Gastrocnemius medialis (tissue), 4 donors: Measurements from ENCODE around the gene SLCO3A1. TPM values are rescaled to one million over a fixed set of nuclear protein-coding genes. Genes with fewer than 3 reads are reported as not detected.

Experiments
- ATAC-seq, 2 donors: fragments of 150-250 bp; one replicate each; pipeline ENCODE4 v1.9.1; 2016
- DNase-seq, 2 donors: peaks; one replicate each; pipeline ENCODE4 v3.0.0-alpha.2; 2019
- H3K27ac ChIP-seq, 4 donors: fragments of 200-600 bp; sonication (generic); 1 replicate in 1 of 4; 2 replicates in 3 of 4; pipeline ENCODE4 v1.5.1; 2016 to 2018; ENCODE audit warnings: mild to moderate bottlenecking in 2 of 4, moderate library complexity in 1 of 4
- H3K27me3 ChIP-seq, 3 donors: fragments of 200-600 bp; sonication (generic) in 2 of 3; 1 replicate in 1 of 3; 2 replicates in 2 of 3; pipeline versions ENCODE4 v1.5.1 to v1.6.0; 2016 to 2019; ENCODE audit warnings: mild to moderate bottlenecking in 1 of 3, moderate library complexity in 1 of 3
- H3K36me3 ChIP-seq, 2 donors: fragments of 200-600 bp; sonication (generic) in 1 of 2; one replicate each; pipeline ENCODE4 v1.5.1; 2017 to 2018
- H3K4me1 ChIP-seq, 2 donors: fragments of 200-600 bp; sonication (generic) in 1 of 2; one replicate each; pipeline ENCODE4 v1.5.1; 2016 to 2017; ENCODE audit warnings: mild to moderate bottlenecking in 2 of 2
- H3K4me3 ChIP-seq, 4 donors: fragments of 200-600 bp; sonication (generic) in 3 of 4; 1 replicate in 1 of 4; 2 replicates in 3 of 4; pipeline ENCODE4 v1.5.1; 2016 to 2019; ENCODE audit warnings: mild to moderate bottlenecking in 2 of 4
- H3K9me3 ChIP-seq, 3 donors: fragments of 200-600 bp; sonication (generic) in 2 of 3; 1 replicate in 1 of 3; 2 replicates in 2 of 3; pipeline ENCODE4 v1.5.1; 2016 to 2019
- POLR2A ChIP-seq, 2 donors: fragments of 450-650 bp; IDR thresholded peaks; one replicate each; pipeline ENCODE4 v1.6.1; 2017; ENCODE audit warnings: antibody characterized with exemption in 2 of 2, mild to moderate bottlenecking in 2 of 2, moderate library complexity in 2 of 2
- in situ Hi-C, 4 donors: fragments of 200-750 bp; cut with MboI; loops; one replicate each; pipeline versions ENCODE4 v1.15.0 to v1.8.0; 2017; ENCODE audit warnings: low sequenced_read_pairs in 4 of 4
- intact Hi-C: fragments of 100-400 bp; cut with DNase I; formaldehyde crosslinking; loops from one replicate; pipeline ENCODE4 v1.15.1; 2023; ENCODE audit warnings: low total_unique reads
- total RNA-seq, 4 donors: library from RNA; depleted of rRNA; stranded (reverse); fragments of >200 nt; gene quantifications; one replicate each; pipeline versions ENCODE4 v1.1.0 to v1.2.3, GENCODE V29; 2016
- TF ChIP-seq, protein P1 (sequence below), 5 experiments: fragments of 450-650 bp in 3 of 5; fragments of 200-600 bp in 2 of 5; sonication (generic) in 2 of 5; IDR thresholded peaks in 4 of 5; conservative IDR thresholded peaks in 1 of 5; 1 replicate in 4 of 5; 2 replicates in 1 of 5; pipeline ENCODE4 v1.5.1; 2016 to 2019; ENCODE audit warnings: antibody characterized with exemption in 5 of 5, mild to moderate bottlenecking in 3 of 5, moderate library complexity in 3 of 5

The SLCO3A1 gene
- total RNA-seq, 4 donors from 2014 or later, result 1.3 to 3.6 (median 3.0) TPM

DNA sequence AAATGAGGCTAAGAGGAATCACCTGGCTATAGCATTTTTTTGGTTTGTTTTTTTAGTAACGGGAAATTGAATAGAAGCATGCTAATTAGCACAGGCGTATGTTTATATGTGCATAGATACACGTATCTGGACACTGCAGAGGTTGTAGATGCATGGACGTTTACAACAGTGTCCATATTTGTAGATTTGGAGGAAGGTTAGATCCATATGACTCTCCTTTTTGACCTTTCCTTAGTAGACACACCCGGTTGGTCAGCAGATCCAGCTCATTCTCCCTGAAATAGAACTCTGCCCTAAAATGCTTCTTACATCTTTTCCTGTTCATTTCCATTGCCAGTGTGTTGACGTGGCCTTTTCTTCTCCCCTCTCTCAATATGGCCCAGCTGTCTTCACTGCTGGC is 60.1 kb downstream of the SLCO3A1 start:
- intact Hi-C loops (no loop called here), in situ Hi-C loops (no loop called here)
- no peak overlapping the region for H3K4me3 ChIP-seq
- DNase-seq (no peak), ATAC-seq (no peak)
- H3K36me3 ChIP-seq, result no peaks in the 10 kb centered on the region
- no peaks in the 10 kb centered on the region for H3K9me3 ChIP-seq
- H3K27me3 ChIP-seq, result no peaks in the 10 kb centered on the region
- no peak overlapping the region for H3K27ac ChIP-seq
- TF ChIP-seq, protein P1, sequence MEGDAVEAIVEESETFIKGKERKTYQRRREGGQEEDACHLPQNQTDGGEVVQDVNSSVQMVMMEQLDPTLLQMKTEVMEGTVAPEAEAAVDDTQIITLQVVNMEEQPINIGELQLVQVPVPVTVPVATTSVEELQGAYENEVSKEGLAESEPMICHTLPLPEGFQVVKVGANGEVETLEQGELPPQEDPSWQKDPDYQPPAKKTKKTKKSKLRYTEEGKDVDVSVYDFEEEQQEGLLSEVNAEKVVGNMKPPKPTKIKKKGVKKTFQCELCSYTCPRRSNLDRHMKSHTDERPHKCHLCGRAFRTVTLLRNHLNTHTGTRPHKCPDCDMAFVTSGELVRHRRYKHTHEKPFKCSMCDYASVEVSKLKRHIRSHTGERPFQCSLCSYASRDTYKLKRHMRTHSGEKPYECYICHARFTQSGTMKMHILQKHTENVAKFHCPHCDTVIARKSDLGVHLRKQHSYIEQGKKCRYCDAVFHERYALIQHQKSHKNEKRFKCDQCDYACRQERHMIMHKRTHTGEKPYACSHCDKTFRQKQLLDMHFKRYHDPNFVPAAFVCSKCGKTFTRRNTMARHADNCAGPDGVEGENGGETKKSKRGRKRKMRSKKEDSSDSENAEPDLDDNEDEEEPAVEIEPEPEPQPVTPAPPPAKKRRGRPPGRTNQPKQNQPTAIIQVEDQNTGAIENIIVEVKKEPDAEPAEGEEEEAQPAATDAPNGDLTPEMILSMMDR (IDR thresholded peaks at IDR 0.05 in 4 of 5, conservative IDR thresholded peaks at IDR 0.05 in 1 of 5), result no peak
- no peak for TF ChIP-seq POLR2A (IDR thresholded peaks at IDR 0.05)
- H3K4me1 ChIP-seq, result peaks cover 0 to under 1% of the 10 kb centered on the region in 2 donors

DNA sequence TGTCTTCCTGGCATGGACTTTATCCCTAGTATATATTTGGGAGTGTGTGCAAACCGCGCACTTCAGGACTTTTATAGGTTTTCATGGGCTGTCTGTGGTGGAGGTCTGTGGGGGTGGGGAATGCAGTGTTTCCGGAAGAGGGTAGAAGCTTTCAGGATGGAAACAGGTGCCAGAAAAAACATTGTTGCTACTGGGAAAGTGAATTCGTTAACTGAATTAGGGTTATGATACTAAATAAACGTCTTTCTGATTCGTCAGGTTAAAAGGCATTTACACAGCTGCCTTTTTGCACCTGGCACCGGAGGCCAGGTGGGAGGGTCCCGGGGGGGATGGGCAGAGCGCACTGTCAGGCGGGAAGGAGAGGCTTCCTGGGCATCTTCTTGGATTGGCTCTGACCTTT is 62.1 kb downstream of the SLCO3A1 start:
- no peak overlapping the region for H3K27ac ChIP-seq
- intact Hi-C loops, result no loop called here
- H3K4me3 ChIP-seq, result no peak overlapping the region
- no peak for DNase-seq
- in situ Hi-C loops, result no loop called here
- H3K4me1 ChIP-seq, result peaks cover 0 to 12% of the 10 kb centered on the region in 2 donors
- no peaks in the 10 kb centered on the region for H3K27me3 ChIP-seq
- ATAC-seq, result no peak
- TF ChIP-seq, protein P1 (IDR thresholded peaks at IDR 0.05 in 4 of 5, conservative IDR thresholded peaks at IDR 0.05 in 1 of 5), result no peak
- no peak for TF ChIP-seq POLR2A (IDR thresholded peaks at IDR 0.05)
- no peaks in the 10 kb centered on the region for H3K9me3 ChIP-seq
- H3K36me3 ChIP-seq, result no peaks in the 10 kb centered on the region

DNA sequence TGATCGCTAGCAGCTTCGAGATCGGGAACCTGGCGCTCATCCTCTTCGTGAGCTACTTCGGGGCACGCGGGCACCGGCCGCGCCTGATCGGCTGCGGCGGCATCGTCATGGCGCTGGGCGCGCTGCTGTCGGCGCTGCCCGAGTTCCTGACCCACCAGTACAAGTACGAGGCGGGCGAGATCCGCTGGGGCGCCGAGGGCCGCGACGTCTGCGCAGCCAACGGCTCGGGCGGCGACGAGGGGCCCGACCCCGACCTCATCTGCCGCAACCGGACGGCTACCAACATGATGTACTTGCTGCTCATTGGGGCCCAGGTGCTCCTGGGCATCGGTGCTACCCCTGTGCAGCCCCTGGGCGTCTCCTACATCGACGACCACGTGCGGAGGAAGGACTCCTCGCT is 62.5 kb downstream of the SLCO3A1 start:
- Histone ChIP-seq H3K27me3 (no peaks in the 10 kb centered on the region), H3K36me3 (no peaks in the 10 kb centered on the region), H3K4me1 (peaks cover 0 to 17% of the 10 kb centered on the region in 2 donors), H3K4me3 (no peak overlapping the region), H3K27ac (no peak overlapping the region), H3K9me3 (no peaks in the 10 kb centered on the region)
- intact Hi-C loops (no loop called here), in situ Hi-C loops (no loop called here)
- DNase-seq, result no peak
- TF ChIP-seq, protein P1 (IDR thresholded peaks at IDR 0.05 in 4 of 5, conservative IDR thresholded peaks at IDR 0.05 in 1 of 5), result no peak
- TF ChIP-seq POLR2A (IDR thresholded peaks at IDR 0.05), result no peak
- no peak for ATAC-seq

DNA sequence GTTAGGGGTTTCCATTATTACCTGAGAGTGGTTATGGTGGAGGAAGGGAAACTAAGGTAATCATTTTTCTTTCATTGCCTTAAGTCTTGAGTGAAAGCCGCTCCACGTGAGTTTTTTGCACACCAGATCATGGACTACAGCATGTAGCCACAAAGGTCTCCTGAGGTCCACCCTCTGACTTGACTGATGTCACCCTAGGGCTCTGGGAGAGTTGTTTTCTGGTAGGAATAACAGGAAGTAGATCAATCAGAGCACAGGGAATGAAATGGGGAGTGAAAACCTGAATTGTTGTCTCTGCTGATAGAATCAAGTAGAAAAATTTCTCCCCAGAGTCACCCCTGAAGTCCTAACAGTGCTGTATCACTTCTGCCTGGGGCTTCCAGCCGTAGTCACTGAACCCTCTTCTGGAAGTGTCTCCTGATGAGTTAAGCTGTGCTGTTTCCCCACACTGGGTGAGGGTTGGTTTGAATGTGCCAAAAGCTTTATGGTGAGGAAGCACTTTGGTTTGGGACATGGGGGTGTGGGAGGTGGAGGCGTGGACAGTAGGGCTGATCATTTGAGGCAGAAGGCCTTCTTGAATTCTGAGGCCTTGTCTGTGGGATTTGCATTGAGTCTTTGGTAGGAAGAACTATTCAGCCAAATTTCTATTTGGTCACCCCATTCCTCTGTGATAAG is 64.3 kb downstream of the SLCO3A1 start:
- H3K4me3 ChIP-seq, result no peak overlapping the region
- ATAC-seq (no peak), DNase-seq (no peak)
- in situ Hi-C loops, result no loop called here
- no peaks in the 10 kb centered on the region for H3K9me3 ChIP-seq
- no peak overlapping the region for H3K27ac ChIP-seq
- no peaks in the 10 kb centered on the region for H3K36me3 ChIP-seq
- H3K4me1 ChIP-seq, result peaks cover 10 to 34% of the 10 kb centered on the region in 2 donors
- intact Hi-C loops, result no loop called here
- no peaks in the 10 kb centered on the region for H3K27me3 ChIP-seq
- TF ChIP-seq, protein P1 (IDR thresholded peaks at IDR 0.05 in 4 of 5, conservative IDR thresholded peaks at IDR 0.05 in 1 of 5), result no peak
- no peak for TF ChIP-seq POLR2A (IDR thresholded peaks at IDR 0.05)
